HG03571 (cell line): Measurements from ENCODE around the gene AKNAD1.
"Not testable (repeated sequence)": the region's sequence is repeated elsewhere in the genome, so short reads cannot be mapped to it uniquely, and the experiment has no call there.

Experiments
- ATAC-seq: cut with Tn5 transposase; IDR thresholded peaks from one replicate; pipeline ENCODE4 v1.9.1; 2021; ENCODE audit not compliant: unreplicated experiment

Gene AKNAD1

DNA sequence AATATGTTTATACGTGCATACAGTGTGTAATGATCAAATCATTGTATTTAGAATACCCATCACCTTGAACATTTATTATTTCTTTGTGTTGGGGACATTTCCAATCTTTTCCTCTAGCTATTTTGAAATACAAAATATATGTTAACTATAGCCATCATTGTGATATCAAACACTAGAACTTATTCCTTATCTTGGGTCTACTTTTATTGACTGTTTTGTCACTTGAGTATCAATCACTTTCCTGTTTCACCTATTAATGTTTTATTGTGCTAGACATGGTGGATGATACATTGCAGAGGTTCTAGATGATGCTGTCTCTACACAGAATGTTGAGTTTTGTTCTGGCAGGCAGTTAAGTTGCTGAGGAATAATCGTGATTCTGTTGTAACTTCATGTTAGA, 64.5 kb downstream of the AKNAD1 start:
- no peak for ATAC-seq

DNA sequence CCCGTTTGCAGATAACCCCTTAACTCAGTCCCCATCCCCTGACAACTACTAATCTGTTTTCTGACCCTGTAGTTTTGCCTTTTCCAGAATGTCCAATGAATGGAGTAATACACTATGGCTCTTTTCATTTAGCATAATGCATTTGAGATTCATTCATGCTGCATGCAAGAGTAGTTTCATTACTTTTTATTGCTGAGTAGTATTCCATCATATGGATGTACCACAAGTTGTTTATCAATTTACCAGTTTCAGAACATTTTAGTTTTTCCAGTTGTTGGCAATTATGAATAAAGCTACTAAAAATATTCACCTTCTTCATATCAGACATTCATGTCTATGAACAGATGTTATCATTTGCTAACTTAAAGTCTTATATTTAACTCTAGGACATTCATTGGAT, 65.1 kb downstream of the AKNAD1 start:
- no peak for ATAC-seq

DNA sequence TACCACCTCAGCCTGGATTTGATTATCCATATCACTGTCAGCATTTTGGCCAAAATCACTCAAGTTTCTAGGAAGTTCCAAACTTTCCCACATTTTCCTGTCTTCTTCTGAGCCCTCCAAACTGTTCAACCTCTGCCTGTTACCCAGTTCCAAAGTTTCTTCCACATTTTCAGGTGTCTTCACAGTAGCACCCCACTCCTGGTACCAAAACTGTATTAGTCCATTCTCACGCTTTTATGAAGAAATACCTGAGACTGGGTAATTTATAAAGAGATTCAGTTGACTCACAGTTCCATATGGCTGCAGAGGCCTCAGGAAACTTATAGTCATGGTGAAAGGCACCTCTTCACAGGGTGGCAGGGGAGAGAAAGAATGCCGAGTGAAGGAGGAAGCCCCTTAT, 71.0 kb downstream of the AKNAD1 start:
- no peak for ATAC-seq

DNA sequence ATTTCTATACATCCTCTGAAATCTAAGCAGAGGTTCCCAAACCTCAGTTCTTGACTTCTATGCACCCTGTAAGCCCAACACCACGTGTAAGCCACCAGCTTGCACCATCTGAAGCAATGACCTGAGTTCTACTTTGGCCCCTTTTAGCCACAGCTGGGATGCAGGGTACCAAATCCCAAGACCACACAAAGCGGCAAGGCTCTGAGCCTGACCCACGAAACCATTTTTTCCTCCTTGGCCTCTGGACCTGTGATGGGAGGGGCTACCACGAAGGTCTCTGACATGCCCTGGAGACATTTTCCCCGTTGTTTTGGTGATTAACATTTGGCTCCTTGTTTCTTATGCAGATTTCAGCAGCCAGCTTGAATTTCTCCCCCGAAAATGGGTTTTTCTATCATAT, 71.6 kb downstream of the AKNAD1 start:
- ATAC-seq = no peak

DNA sequence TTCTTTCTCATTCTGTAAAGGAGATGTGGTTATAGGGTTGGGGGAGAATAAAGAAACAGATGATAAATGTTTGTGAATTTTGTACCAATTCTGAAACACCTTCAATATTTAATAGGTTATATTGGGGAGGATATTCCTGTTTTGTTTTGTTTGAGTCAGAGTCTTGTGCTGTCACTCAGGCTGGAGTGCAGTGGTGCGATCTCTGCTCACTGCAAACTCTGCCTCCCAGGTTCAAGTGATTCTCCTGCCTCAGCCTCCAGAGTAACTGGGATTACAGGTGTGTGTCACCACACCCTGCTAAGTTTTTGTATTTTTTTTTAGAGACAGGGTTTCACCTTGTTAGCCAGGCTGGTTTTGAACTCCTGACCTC, 75.3 kb downstream of the AKNAD1 start:
- ATAC-seq = not testable (repeated sequence)

DNA sequence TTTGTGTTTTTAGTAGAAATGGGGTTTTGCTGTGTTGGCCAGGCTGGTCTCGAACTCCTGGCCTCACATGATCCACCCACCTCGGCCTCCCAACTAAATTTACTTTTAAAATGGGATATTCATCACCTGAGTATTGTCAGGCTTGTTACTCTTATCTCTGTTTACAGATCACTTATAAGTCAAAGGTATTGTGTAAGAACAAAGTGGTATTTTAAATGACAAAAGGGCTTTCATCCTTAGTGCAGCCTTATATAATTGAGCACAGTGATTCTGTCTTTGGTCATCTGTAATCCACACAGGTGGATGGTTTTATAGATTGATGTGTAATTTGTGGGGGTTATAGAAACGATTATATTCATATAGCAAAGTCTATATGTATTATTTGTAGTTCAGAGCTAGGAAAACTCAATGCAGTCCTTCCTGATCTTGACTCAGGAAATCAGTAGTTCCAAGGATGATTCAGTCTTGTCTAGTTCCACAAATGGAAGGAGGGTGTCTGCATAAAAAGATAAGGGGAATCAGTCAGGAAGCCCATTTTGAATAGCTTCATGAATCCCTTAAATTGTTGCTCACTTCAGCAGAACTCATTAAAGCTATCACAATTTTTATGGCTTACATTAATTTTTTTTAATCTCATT, 75.8 kb downstream of the AKNAD1 start:
- ATAC-seq = no peak

DNA sequence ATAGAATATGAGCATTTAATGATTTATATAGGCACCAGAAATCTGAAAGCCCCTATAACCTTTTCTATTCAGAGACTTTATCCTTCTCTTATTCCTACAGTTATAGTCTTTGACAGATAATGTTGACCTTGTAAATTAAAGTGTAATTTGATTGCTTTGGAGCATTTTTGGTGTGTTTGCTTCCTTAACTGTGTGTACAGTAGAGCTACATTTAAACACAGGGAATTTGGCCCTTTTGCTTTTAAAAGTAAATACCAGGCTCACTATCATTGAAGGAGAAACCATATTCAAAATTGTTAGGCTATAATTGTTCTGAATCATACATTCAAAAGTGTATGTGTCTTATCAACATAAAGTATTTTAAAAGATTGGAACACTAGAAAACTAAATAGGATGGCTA, 77.4 kb downstream of the AKNAD1 start:
- no peak for ATAC-seq

DNA sequence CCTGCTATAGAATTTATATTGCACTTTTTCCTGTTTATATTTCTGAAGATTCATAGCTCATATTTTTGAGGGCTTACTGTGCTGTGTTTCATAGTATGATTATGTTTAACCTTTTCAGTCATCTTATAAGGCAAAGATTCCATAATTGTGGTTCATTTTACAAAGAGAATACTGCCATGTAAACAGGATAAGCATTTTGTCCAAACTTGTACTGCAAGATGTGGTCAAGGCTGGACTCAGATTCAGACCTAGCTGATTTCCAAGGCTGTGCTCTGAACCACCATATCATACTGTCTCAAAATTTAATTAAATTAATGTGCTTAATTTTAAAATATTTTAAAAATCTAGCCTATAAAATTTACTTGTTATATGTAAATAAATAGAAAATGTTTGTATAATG, 79.1 kb downstream of the AKNAD1 start:
- ATAC-seq = no peak

DNA sequence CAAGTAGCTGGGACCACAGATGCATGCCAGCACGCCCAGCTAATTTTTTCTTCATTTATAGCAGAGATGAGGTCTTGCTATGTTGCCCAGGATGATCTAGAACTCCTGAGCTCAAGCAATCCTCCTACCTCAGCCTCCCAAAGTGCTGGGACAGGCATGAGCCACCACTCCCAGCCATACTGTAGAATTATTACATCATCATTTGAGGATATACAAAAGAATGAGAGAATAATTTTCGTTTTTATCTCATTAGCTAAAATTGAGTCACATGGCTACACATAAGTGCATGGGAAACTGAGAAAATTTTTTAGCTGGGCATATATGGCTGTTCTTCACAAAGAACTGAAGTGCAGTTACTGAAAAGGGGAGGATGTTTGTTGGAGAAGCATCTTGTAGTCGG, 89.2 kb downstream of the AKNAD1 start:
- no peak for ATAC-seq

DNA sequence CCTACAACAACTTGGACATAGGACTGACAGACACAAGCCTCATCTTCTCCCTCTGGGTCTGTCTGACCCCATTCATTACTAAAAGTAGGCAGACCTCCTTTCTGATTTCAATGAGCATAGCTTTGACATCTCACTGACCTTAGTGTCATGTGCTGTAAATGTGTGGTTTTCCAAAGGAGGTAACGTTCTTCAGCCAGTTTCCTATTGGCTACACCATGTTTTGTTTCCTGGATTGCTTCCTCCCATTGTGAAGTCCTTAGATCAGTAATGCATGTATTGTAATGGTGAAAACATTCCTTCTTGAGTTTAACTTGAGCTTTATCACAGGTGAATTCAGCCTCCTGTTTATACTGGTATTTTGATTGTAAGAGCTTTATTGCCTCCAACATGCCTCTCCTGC, 89.8 kb downstream of the AKNAD1 start:
- ATAC-seq = no peak
